Skeletal muscle cell (primary cell): ENCODE measurements around the gene LRRC74B.
"Not testable (repeated sequence)": the region's sequence is repeated elsewhere in the genome, so short reads cannot be mapped to it uniquely, and the experiment has no call there.

Source experiments
- DNase-seq: peaks from one replicate; pipeline ENCODE4 v3.0.0-alpha.2; 2010; ENCODE audit warnings: low read depth
- H3K4me3 ChIP-seq: 2 replicates; pipeline ENCODE4 v1.5.1; 2011; ENCODE audit warnings: low read depth, mild to moderate bottlenecking, control low read depth, low read length, moderate library complexity

LRRC74B gene

GRCh38 chr22:21070690-21071615, 25.2 kb downstream of the LRRC74B start:
- no peak overlapping the region for H3K4me3 ChIP-seq

GRCh38 chr22:21071796-21072195, 26.1 kb downstream of the LRRC74B start:
- not testable (repeated sequence) for H3K4me3 ChIP-seq, DNase-seq

More at GRCh38 chr22:21070690-21071615, 25.2 kb downstream of the LRRC74B start:
- no peak for DNase-seq

GRCh38 chr22:21073023-21073422, 27.3 kb downstream of the LRRC74B start:
- H3K4me3 ChIP-seq = no peak overlapping the region
- no peak for DNase-seq

- DNase-seq = no peak
Observed at GRCh38 chr22:21073482-21073881, 27.7 kb downstream of the LRRC74B start.

GRCh38 chr22:21074102-21074715, 28.5 kb downstream of the LRRC74B start:
- H3K4me3 ChIP-seq = no peak overlapping the region
- peak; percentile 10 for DNase-seq

More at GRCh38 chr22:21073482-21073881, 27.7 kb downstream of the LRRC74B start:
- no peak overlapping the region for H3K4me3 ChIP-seq

- no peak overlapping the region for H3K4me3 ChIP-seq
- no peak for DNase-seq
Observed at GRCh38 chr22:21075516-21076138, 29.9 kb downstream of the LRRC74B start.

- DNase-seq = no peak
- H3K4me3 ChIP-seq = no peak overlapping the region
Observed at GRCh38 chr22:21076912-21077625, 31.3 kb downstream of the LRRC74B start.

- no peak for DNase-seq
- H3K4me3 ChIP-seq = no peak overlapping the region
Observed at GRCh38 chr22:21077884-21078508, 32.2 kb downstream of the LRRC74B start.

- no peak for DNase-seq
- H3K4me3 ChIP-seq = no peak overlapping the region
Observed at GRCh38 chr22:21078916-21079315, 33.2 kb downstream of the LRRC74B start.

GRCh38 chr22:21079493-21079892, 33.7 kb downstream of the LRRC74B start:
- no peak for DNase-seq
- H3K4me3 ChIP-seq = no peak overlapping the region

- no peak for DNase-seq
- no peak overlapping the region for H3K4me3 ChIP-seq
Observed at GRCh38 chr22:21080435-21081137, 34.8 kb downstream of the LRRC74B start.

- no peak overlapping the region for H3K4me3 ChIP-seq
- peak; percentile 35 for DNase-seq
Observed at GRCh38 chr22:21082248-21082647, 36.5 kb downstream of the LRRC74B start.

GRCh38 chr22:21087119-21087518, 41.4 kb downstream of the LRRC74B start:
- no peak for DNase-seq
- H3K4me3 ChIP-seq = no peak overlapping the region

GRCh38 chr22:21087926-21088325, 42.2 kb downstream of the LRRC74B start:
- DNase-seq, H3K4me3 ChIP-seq: not testable (repeated sequence)

GRCh38 chr22:21091220-21091619, 45.5 kb downstream of the LRRC74B start:
- not testable (repeated sequence) for DNase-seq, H3K4me3 ChIP-seq

- no peak for DNase-seq
- no peak overlapping the region for H3K4me3 ChIP-seq
Observed at GRCh38 chr22:21092797-21093554, 47.2 kb downstream of the LRRC74B start.

- not testable (repeated sequence) for DNase-seq, H3K4me3 ChIP-seq
Observed at GRCh38 chr22:21093555-21094137, 47.9 kb downstream of the LRRC74B start.
